GM21515 (cell line): ENCODE results near the gene PFDN1.

Experiments
- ATAC-seq: cut with Tn5 transposase; IDR thresholded peaks from one replicate; pipeline ENCODE4 v1.9.1; 2021; ENCODE audit not compliant: unreplicated experiment

PFDN1 gene

DNA sequence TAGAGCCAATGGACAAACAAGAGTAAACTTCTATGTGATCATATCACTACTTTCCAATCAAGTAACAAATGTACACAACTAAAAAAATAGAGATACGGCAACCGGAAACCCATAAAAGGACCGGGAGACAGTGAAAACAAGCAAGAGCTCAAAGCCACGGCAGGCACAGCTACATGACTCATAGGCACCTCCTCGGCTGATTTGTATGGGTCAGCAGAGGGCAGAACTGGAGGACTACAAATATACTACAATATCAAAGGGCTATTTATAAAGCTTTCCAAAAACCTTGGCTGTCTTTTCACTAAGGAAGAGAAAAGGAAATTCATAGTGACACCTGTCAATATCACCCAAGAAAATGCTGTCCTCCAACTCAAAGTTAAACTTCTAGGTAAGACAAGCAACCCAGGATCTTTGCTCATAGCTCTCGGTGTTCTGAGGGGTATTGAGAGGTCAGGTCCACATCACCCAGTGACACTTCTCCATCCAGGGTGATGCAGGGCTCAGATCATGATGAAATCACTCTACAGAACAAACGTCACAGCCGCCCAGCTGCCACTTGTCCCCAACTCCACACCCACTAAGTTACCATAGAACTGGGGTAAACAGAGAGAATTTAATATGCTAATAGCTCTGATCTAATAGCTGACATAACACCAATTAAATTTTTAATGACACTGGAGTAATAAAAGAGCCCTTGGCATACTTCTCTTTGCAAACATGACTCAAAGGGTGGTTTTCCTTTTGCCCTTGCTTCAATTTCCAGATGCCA is 41.3 kb downstream of the PFDN1 start:
- ATAC-seq, result no peak

DNA sequence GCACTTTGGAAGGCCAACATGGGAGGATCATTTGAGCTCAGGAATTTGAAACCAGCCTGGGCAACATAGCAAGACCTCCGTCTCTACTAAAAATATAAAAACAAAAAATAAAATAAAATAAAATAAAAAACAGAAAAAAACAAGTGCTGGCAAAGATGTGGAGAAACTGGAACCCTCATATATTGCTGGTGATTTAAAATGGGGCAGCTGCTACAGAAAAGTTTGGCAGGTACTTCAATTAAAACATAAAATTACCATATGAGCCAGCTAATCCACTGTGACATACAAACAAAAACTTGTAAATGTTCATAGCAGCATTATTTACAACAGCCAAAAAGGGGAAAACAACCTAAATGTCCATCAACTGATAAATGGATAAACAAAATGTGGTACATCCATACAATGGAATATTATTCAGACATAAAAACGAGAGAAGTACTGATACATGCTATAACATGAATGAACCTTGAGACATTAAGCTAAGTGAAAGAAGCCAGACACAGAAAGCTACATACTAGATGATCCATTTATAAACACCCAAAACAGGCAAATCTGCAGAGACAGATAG is 42.7 kb downstream of the PFDN1 start:
- ATAC-seq, result no peak

DNA sequence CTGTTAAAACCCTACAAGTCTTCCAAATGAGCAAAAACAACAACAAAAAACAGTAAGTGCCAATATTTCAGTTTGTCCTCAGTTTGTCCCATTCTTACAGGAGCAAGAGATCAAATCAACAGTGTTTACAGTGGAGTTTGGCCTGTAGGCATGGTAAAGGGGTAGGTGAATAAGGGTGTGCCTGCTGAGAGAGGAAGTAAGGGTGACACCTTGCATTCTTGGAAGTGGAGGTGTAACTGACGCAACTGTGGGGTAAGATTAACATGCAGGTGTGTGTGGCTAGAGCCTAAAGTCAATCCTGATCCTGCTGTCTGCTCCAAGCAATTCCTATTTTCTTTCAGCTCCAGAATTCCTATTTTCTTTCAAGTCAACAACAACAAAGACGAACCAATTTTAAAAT is 43.4 kb downstream of the PFDN1 start:
- no peak for ATAC-seq

DNA sequence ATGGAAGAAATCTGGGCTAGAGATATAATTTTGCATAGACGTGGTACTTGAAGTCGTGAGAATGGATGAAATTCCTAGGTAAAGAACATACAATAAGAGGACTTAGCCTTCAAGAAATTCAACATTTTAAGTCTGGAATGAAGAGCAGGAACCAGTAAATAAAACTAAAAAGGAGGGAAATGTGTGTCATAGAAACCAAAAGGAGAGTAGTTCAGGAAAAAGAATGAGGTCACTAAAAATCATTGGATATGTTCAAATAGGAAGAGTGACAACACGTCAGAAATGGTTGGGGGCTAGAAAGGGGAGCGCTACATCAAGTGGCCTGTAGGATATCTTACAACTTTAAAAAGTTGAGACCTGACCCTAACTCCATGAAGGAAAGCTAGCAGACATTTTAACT is 44.0 kb downstream of the PFDN1 start:
- ATAC-seq, result no peak

DNA sequence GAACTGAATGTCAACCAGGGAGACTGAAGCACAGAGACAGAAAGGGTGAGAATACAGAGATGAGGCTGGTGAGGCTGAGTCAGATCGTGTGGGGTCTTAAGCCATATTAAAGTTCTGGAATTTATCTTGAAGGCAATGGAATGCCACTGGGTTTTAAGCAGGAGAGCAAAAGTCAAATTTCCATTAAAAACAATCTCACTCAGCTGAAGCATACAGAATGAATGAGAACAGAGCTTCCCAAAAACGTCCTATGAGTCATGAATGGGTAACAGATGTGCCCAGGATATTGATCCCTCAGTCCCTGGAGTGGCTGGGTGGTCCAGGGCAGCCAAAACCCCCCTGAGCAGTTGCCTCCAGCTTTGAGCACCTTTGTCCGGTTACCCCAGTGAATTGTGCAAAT is 44.9 kb downstream of the PFDN1 start:
- no peak for ATAC-seq

DNA sequence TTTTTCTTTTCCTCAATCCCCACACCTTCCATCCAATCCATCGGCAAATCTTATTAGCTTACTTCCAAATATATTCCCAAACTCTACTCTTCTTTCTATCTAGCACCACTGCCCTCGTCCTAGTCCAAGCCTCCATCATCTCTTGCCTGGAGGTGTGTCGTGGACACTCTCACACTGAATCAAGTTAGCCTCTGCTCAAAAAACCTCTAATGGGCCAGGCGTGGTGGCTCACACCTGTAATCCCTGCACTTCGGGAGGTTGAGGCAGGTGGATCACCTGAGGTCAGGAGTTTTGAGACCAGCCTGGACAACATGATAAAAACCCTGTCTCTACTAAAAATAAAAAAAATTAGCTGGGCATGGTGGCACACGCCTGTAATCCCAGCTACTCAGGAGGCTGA is 46.2 kb downstream of the PFDN1 start:
- no peak for ATAC-seq

DNA sequence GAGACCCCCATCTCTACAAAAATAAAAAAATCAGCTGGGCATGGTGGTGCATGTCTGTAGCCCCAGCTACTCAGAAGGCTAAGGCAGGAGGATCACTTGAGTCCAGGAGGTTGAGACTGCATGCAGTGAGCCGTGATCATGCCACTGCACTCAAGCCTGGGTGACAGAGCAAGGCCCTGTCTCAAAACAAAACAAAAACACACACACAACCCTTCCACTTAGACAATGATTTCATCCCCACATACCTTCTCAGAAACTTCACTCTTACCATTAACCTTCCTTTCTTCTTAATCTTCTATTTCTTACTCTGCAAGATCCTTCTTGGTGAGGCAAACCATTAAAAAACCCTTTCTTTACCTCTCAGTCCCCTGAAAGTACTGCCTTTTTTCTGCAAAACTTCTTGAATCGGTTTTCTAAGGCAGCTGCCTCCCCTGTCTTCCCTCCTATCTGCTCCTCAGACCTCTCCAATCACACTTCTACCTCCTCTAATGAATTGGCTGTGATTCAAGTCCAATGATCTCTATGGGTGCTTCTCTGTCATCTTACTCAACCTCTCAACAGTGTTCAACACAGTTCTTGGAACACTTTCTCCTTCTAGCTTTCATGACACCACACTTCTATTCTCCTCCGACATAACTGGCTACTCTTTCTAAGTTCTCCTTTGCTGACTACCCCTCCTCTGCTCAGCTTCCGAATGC is 47.3 kb downstream of the PFDN1 start:
- no peak for ATAC-seq

DNA sequence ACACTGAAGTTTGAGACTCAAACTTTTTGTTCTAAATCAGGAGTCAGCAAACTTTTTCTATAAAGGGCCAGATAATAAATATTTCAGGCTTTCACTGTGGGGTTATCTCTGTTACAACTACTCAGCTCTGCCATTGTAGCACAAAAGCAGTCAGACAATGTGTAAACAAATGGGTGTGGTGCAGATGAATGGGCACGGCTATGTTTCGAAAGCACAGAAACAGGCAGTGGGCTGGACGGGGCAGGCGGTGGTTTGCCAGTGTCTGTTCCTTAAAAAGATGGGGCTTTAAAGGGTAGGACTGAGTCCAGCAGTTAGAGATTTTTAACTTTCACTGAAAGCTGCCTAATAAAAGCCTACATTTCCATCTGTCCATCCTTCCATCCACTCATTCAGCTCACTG is 48.9 kb downstream of the PFDN1 start:
- ATAC-seq, result no peak

DNA sequence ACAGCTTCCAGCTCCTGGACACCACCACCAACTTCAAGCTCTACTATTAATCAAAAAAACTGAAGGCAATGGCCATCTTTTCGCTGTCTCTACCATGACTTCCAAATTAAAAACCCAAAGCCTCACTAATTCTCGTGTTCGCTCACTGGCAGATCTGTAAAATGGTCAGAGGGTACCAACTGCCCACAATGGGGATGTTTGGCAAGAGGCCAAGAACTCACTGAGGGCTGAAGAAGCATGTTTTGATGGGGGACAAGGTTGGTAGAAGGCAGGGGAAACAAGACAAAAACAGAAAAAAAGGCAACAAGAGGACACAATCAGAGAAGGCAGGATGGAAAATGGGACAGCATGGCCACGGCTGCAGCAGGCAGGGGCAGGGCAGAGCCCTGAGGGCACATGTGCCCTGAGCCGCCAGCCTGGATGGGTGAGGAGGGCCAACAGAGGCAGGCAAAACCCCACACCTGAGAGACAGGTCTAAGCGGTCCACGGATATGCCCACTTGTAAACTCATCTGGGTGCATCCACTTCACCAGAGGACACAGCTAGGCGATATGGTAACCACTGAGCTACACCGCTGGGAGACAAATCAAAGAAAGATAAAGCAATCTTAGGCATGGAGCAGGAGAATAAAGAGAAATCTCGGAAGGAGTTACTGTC is 50.3 kb downstream of the PFDN1 start:
- ATAC-seq, result no peak

DNA sequence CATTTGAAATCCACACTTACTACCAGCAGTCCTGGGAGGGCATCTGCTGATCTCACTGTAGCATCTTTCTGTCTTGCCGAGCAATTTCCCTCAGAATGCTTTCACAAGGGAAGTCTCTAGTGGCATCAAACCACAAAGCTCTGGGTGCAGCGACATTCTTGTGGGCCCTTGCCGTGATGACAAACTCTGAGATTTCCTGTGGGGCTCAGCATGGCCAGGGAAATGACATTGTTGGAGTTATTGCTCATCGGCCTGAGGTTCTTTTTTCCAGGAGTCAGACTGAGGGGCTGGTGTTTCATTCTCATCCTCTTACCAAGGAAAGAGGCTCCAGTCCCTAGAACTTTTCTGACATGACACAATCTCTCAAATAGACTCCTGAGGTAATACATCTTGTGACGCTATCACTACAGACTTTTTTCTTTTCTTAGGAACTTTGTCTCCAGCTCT is 51.4 kb downstream of the PFDN1 start:
- ATAC-seq, result no peak

DNA sequence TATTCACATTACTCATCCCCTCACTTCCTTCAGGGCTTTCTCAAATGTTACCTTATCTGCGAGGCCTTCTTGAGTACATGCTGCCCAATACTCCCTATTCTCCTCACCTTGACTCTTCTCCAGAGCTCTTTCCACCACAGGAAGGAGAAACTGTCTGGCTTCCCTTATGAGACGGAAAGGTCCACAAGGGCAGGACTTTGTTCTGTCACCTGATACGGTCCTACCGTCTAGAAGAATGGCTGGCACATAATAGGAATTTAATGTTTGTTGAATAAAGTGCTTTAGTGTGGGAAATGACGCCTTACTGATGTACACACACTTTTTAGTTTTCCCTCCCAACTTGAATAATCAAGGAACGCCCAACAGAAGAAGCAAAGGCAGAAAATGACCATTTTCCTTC is 52.5 kb downstream of the PFDN1 start:
- ATAC-seq, result no peak

DNA sequence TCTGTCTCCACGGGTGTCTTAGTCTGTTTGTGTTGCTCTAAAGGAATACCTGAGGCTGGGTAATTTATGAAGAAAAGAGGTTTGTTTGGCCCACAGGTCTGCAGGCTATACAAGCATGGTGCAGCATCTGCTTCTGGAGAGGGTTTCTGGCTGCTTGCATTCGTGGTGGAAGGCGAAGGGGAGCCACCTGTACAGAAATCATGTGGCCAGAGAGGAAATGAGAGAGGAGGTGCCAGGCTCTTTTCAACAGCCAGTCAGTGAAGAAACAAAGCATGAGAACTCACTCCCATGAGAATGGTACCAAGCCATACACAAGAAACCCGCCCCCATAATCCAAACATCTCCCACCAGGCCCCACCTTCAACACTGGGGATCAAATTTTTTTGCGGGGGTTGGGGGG is 53.4 kb downstream of the PFDN1 start:
- no peak for ATAC-seq

DNA sequence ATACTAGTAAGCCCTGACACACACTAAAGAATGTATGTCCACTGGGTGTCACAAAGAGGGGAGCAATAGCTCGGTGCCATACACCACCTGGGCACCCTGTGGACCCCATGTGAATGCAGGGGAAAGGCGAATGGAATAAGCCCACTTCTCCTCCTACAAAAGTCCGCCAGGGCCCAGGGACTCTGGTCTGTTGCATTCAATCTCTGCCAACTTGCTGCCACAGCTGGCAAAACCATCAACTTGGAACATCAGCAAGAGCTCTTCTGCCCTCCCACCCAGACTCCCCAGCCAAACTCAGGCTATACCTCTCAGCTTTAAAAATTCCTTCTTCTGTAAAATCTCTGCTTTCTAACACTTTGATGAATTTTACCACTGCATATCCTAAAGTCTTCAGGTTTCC is 54.5 kb downstream of the PFDN1 start:
- ATAC-seq, result no peak

DNA sequence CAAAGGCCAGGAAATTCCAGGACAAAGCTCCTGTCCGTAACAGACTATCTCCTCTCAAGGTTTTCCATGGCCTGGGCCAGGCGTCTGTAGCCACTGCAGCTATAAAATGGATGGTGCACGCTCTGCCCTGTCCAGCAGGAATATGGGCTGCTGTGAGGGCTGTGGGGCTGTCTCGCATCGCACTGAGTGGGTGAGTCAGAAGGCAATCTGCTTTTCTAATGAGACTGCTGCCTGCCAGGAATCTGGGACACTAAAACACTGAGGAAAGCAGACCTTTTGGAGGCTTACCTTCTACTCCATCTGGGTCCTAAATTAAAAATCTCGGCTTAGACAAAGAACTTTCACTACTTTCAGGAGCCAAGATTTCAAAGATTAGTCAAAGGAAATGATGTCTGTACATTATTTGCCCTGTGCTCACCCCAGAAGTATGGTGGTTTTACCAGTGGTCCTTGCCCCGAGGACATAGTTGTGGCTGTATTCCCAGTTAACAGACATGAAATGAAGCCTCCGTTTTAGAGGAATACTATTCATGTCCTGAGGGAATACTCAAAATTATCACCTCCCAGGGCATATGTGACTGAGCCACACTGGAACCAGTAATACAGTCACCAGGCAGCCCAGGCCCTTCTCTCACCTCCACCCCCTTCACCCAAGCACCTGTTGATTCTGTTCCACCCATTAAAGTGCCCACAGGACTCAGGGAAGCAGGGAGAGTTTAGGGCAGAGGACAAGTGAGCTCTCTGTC is 56.4 kb downstream of the PFDN1 start:
- ATAC-seq, result no peak

DNA sequence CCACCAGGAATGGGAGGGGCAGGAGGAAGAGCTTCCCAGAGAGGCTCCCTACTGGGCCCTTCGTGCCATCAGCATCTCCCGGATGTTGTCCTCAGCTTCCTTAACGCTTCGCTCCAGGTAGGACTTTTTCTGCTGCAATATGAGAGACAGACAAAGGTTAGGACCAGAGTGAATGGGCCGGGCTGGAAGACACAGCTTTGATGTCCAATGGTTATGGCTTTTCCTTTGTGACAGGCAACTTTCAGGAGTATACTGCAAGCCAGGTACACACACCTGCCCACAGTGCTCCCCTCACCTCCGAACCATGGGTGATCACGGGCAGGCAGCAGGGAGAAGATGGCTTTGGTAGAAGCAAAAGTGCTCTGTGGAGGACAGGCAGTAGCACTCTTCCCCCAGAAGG is 57.0 kb downstream of the PFDN1 start:
- ATAC-seq, result no peak

DNA sequence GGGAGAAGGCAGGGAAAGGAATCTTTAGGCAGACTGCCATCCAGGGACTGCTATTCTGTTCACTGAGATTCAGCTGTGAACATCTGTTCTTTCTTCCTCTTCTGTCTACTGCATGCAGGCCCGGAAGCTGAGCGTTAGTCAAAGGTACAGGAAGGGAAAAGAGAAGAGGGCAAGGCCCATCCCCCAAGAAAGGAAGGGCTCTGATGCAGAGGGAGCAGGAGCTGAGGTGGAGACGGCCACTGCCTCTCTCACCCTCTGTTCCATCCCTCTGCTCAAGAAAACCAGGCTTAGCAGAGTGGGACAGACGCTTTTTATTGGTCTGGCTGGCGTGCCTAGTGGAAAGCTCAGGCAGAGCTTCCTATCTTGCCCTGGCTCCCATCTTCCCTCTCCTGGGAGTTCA is 57.6 kb downstream of the PFDN1 start:
- no peak for ATAC-seq

DNA sequence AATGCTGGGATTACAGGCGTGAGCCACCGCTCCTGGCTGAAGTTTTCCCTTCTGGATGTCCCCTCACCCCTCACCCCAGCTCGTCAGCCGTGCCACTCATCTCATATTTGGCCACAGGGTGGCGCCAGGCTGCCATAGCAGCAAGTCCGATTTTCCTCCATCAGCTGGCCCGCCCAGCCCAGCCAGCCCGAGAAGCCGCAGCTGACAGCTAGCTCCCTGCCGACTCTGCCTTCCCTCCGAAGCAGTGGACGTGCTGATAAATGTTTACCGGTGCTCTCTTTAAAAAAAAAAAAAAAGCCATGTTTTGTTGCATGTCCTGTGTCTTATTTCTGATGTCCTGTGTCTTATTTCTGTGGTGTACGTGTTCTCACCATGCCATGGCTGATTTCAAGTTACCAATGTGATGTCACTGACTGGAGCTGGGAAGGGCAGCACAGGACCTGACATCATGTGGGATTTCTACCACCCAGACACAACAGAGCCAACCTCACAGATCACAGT is 58.3 kb downstream of the PFDN1 start:
- ATAC-seq, result peak; percentile 48

DNA sequence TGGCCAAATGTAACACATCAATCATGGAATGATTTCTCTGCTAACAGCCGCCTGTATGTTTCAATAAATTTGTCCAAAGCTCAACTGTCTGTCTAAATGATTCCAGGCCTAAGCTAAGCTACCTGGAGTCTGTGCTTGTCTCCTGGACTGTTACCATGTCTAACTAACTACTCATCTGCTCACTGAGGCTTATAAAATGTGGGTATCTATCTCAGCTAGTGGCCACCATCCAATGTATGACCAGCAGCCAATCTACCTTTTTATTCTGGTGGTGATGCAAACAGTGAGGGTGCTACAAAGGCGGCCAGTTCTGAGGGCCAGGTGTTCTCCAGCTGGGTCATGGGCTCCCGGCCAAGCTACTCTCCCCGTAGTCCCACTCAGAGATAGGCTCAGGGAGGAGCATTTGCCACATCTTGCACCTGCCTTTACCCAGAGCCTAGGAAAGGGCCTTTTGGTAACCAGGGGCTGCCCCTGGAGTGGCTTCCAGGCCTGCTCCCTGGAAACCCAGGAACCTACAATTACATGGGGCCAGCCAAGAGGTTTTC is 59.1 kb downstream of the PFDN1 start:
- no peak for ATAC-seq

DNA sequence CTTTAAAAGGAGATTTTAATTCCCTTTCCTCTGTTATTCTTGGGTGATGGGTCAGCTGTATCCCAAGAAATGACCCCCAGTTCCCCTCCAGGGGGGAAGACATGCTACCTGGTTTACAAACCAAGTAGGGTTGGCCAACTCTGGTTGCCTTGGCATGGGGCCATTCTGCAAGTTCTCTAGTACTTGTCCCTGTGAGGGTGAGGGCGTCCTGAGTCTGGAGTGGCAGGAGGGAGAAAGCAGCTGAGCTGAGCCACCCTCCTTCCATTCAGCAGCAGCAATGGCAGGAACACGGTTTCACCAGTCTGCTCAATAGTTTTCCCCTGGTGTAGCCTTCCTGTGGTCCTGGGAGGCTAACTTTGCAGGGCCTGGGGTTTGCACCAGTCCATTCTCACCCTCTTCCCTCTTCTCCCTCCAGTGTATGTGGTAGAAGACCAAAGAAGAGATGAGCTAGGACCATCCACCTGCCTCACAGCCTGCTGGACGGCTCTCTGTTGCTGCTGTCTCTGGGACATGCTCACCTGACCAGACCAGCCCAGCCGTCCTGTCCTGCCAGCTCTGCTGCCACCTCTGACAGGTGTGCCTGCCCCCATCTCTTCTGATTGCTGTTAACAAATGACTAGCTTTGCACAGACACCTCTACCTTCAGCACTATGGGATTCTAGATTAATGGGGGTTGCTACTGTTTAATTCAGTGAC is 59.9 kb downstream of the PFDN1 start:
- no peak for ATAC-seq

DNA sequence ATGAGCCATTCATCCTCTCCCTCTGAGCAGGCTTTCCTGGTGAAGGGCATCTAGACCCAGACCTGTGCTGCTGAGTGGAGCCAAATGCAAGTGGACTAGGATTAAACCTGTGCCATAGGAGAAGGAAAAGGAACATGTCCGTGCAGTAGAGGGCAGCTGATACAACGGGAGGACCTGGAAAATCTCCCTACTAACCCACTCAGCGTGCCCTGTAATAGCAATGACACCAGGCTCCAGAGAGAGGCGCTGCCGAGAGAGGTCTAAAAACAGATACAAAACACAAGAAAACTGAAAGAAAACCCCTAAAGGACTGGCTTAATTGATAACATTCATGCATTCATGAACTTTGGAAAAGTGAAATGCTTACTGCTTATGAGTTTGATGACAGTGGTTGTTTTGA is 60.8 kb downstream of the PFDN1 start:
- no peak for ATAC-seq
